ENCODE results near the gene SOX12. TPM values are rescaled to one million over a fixed set of nuclear protein-coding genes. Genes with fewer than 3 reads are reported as not detected.

The SOX12 gene
- total and polyA plus RNA-seq, 4 donors = 0.67 to 4.2 (median 1.7) TPM

DNA sequence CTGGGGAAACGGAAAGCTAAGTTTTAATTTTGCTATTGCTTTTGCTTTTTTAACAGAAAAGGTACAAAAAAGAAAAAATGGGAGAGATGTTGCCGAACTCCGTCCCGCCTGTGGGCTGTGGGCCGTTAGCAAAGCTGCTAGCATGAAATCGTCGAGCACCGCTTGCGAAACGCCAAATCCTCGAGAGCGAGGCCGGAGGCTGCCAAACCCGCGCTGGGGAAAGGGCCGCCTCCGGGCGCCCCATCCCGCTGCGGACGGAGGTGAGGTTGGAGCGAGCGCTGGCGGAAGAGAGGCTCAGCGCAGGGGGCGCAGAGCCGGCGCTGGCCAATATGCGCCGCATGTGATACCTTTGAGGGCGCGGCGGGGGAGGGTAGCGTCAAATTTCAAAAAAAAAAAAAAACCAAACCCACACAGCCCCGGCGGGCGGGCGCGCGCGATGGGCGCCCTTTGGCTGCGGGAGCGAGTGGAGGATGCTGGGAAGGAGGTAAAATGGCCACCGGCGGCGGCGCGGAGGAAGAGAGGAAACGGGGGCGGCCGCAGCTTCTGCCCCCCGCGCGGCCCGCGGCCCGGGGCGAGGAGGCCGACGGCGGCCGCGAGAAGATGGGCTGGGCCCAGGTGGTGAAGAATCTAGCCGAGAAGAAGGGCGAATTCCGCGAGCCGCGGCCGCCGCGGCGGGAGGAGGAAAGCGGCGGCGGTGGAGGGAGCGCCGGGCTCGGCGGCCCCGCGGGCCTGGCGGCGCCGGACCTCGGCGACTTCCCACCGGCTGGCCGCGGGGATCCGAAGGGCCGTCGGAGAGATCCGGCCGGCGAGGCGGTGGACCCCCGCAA, 28.0 kb upstream of the SOX12 start, which contains the start of gene ZCCHC3:
ZCCHC3 (plus strand) TSS at position 473 of the 827 bp plus-strand sequence; CDS start at position 490, 17 bp downstream.
- TF ChIP-seq JUND (IDR thresholded peaks at IDR 0.05) (no peak), HNF4G (IDR thresholded peaks at IDR 0.05) (no peak), HNF4A (conservative IDR thresholded peaks at IDR 0.05) (peak in 1 of 2 donors; percentile 36), FOXA2 (IDR thresholded peaks at IDR 0.05) (no peak), YY1 (IDR thresholded peaks at IDR 0.05) (peak; percentile 98), RAD21 (IDR thresholded peaks at IDR 0.05) (peak in 1 of 2 donors; percentile 45), FOXA1 (IDR thresholded peaks at IDR 0.05) (no peak), GABPA (IDR thresholded peaks at IDR 0.05 in 1 of 2, conservative IDR thresholded peaks at IDR 0.05 in 1 of 2) (peak in 1 of 2 donors; percentile 66), RXRA (IDR thresholded peaks at IDR 0.05) (peak; percentile 48 to 53), NR2F2 (IDR thresholded peaks at IDR 0.05) (peak; percentile 51), SP1 (IDR thresholded peaks at IDR 0.05) (peak; percentile 69), TAF1 (conservative IDR thresholded peaks at IDR 0.05) (peak; percentile 87), EGR1 (IDR thresholded peaks at IDR 0.05; ENCODE audit: low read depth in 2 of 2) (peak in 1 of 2 donors; percentile 33)
- TF ChIP-seq, protein P1, sequence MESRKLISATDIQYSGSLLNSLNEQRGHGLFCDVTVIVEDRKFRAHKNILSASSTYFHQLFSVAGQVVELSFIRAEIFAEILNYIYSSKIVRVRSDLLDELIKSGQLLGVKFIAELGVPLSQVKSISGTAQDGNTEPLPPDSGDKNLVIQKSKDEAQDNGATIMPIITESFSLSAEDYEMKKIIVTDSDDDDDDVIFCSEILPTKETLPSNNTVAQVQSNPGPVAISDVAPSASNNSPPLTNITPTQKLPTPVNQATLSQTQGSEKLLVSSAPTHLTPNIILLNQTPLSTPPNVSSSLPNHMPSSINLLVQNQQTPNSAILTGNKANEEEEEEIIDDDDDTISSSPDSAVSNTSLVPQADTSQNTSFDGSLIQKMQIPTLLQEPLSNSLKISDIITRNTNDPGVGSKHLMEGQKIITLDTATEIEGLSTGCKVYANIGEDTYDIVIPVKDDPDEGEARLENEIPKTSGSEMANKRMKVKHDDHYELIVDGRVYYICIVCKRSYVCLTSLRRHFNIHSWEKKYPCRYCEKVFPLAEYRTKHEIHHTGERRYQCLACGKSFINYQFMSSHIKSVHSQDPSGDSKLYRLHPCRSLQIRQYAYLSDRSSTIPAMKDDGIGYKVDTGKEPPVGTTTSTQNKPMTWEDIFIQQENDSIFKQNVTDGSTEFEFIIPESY (IDR thresholded peaks at IDR 0.05) = peak; percentile 66
- TF ChIP-seq, protein P2, sequence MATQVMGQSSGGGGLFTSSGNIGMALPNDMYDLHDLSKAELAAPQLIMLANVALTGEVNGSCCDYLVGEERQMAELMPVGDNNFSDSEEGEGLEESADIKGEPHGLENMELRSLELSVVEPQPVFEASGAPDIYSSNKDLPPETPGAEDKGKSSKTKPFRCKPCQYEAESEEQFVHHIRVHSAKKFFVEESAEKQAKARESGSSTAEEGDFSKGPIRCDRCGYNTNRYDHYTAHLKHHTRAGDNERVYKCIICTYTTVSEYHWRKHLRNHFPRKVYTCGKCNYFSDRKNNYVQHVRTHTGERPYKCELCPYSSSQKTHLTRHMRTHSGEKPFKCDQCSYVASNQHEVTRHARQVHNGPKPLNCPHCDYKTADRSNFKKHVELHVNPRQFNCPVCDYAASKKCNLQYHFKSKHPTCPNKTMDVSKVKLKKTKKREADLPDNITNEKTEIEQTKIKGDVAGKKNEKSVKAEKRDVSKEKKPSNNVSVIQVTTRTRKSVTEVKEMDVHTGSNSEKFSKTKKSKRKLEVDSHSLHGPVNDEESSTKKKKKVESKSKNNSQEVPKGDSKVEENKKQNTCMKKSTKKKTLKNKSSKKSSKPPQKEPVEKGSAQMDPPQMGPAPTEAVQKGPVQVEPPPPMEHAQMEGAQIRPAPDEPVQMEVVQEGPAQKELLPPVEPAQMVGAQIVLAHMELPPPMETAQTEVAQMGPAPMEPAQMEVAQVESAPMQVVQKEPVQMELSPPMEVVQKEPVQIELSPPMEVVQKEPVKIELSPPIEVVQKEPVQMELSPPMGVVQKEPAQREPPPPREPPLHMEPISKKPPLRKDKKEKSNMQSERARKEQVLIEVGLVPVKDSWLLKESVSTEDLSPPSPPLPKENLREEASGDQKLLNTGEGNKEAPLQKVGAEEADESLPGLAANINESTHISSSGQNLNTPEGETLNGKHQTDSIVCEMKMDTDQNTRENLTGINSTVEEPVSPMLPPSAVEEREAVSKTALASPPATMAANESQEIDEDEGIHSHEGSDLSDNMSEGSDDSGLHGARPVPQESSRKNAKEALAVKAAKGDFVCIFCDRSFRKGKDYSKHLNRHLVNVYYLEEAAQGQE (IDR thresholded peaks at IDR 0.05) = peak; percentile 82
- TF ChIP-seq, protein P3, sequence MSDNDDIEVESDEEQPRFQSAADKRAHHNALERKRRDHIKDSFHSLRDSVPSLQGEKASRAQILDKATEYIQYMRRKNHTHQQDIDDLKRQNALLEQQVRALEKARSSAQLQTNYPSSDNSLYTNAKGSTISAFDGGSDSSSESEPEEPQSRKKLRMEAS (IDR thresholded peaks at IDR 0.05) = peak; percentile 17
- TF ChIP-seq, protein P4, sequence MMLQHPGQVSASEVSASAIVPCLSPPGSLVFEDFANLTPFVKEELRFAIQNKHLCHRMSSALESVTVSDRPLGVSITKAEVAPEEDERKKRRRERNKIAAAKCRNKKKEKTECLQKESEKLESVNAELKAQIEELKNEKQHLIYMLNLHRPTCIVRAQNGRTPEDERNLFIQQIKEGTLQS (IDR thresholded peaks at IDR 0.05) = peak; percentile 30
- TF ChIP-seq, protein P5, sequence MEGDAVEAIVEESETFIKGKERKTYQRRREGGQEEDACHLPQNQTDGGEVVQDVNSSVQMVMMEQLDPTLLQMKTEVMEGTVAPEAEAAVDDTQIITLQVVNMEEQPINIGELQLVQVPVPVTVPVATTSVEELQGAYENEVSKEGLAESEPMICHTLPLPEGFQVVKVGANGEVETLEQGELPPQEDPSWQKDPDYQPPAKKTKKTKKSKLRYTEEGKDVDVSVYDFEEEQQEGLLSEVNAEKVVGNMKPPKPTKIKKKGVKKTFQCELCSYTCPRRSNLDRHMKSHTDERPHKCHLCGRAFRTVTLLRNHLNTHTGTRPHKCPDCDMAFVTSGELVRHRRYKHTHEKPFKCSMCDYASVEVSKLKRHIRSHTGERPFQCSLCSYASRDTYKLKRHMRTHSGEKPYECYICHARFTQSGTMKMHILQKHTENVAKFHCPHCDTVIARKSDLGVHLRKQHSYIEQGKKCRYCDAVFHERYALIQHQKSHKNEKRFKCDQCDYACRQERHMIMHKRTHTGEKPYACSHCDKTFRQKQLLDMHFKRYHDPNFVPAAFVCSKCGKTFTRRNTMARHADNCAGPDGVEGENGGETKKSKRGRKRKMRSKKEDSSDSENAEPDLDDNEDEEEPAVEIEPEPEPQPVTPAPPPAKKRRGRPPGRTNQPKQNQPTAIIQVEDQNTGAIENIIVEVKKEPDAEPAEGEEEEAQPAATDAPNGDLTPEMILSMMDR (IDR thresholded peaks at IDR 0.05; ENCODE audit: low read depth, low read length, missing input control) = peak; percentile 4
- Histone ChIP-seq H3K4me3 (ENCODE audit: low read depth in 1 of 3, low read length in 3 of 3) (peak within 1 kb of the TSS; percentile 85 to 92 (median 85)), H3K9ac (ENCODE audit: low read depth in 1 of 2, low read length in 2 of 2) (peak within 1 kb of the TSS; percentile 82 to 83), H3K36me3 (ENCODE audit: control insufficient read depth in 4 of 4, insufficient read depth in 3 of 4, low read depth in 1 of 4, low read length in 3 of 4) (peaks cover 0 to 4% (median 0%) of the 10 kb centered on the region in 4 donors), H3K27ac (ENCODE audit: low read depth in 1 of 2, low read length in 2 of 2) (peak within 1 kb of the TSS; percentile 79 to 95), H3K27me3 (ENCODE audit: control insufficient read depth in 4 of 4, insufficient read depth in 4 of 4, low read length in 3 of 4) (no peaks in the 10 kb centered on the region), H3K4me1 (ENCODE audit: control insufficient read depth in 4 of 4, insufficient read depth in 4 of 4, low read length in 3 of 4) (peaks cover 0 to 35% (median 27%) of the 10 kb centered on the region in 4 donors), H3K9me3 (ENCODE audit: control insufficient read depth in 4 of 4, low read length in 3 of 4) (no peaks in the 10 kb centered on the region)
- DNase-seq (ENCODE audit: low spot score) = peak; percentile 84
- under 1% methylated on average over 99 of the region's 99 CpGs for WGBS

Measured in liver (tissue), 9 donors.